ES-I3 (cell line): ENCODE results near the gene ATP8B3.

Experiments used
- H3K36me3 ChIP-seq: 2 replicates; pipeline ENCODE4 v1.6.1; 2013; ENCODE audit warnings: mild to moderate bottlenecking, low read length, control low read depth, moderate library complexity; ENCODE audit not compliant: insufficient read depth
- H3K4me1 ChIP-seq: 2 replicates; pipeline ENCODE4 v1.6.1; 2013; ENCODE audit warnings: mild to moderate bottlenecking, control low read depth, low read length; ENCODE audit not compliant: insufficient read depth
- H3K9ac ChIP-seq: 2 replicates; pipeline ENCODE4 v1.6.1; 2013; ENCODE audit warnings: low read depth, mild to moderate bottlenecking, low read length, moderate library complexity
- H3K9me3 ChIP-seq: 2 replicates; pipeline ENCODE4 v1.6.1; 2013; ENCODE audit warnings: mild to moderate bottlenecking, low read length, moderate library complexity; ENCODE audit not compliant: control insufficient read depth, insufficient read depth

Gene ATP8B3

GRCh38 chr19:1789261-1790041, 22.6 kb downstream of the ATP8B3 start:
- H3K4me1 ChIP-seq = peaks cover 6% of the 10 kb centered on the region; the same call in 1 of the 2 replicates
- peaks cover 3% of the 10 kb centered on the region; the same call in 1 of the 2 replicates for H3K9me3 ChIP-seq
- H3K9ac ChIP-seq = peak overlapping the region; percentile 31; the same call in 1 of the 2 replicates

GRCh38 chr19:1787116-1787515, 25.0 kb downstream of the ATP8B3 start:
- no peaks in the 10 kb centered on the region for H3K4me1 ChIP-seq
- H3K9ac ChIP-seq = no peak overlapping the region
- H3K36me3 ChIP-seq = no peaks in the 10 kb centered on the region

More at GRCh38 chr19:1789261-1790041, 22.6 kb downstream of the ATP8B3 start:
- no peaks in the 10 kb centered on the region for H3K36me3 ChIP-seq

DNA sequence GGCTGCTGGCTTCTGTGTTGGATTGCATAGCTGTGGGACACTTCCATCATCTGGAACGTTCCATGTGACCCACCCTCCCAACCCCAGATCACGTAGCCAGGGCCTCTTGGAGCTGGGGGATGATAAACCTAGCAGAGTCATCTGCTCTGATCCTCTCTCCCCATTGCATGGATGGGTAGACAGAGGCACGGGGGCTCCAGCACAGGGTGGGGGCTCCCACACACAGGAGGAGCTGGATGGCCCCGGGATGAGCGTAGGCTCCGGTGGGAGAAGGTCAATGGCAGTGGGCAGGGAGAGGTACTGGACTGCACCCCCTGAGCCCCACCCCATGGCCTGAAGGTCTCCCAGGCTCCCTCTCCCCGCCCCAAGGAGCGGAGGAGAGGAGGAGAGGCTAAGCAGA, 25.4 kb downstream of the ATP8B3 start:
- H3K9ac ChIP-seq = no peak overlapping the region
- H3K9me3 ChIP-seq = peaks cover 9% of the 10 kb centered on the region
- H3K4me1 ChIP-seq = no peaks in the 10 kb centered on the region
- H3K36me3 ChIP-seq = no peaks in the 10 kb centered on the region

More at GRCh38 chr19:1787116-1787515, 25.0 kb downstream of the ATP8B3 start:
- peaks cover 5% of the 10 kb centered on the region for H3K9me3 ChIP-seq

GRCh38 chr19:1785310-1785709, 26.8 kb downstream of the ATP8B3 start:
- no peaks in the 10 kb centered on the region for H3K4me1 ChIP-seq
- H3K9me3 ChIP-seq = peaks cover 8% of the 10 kb centered on the region
- H3K9ac ChIP-seq = no peak overlapping the region
- H3K36me3 ChIP-seq = no peaks in the 10 kb centered on the region

DNA sequence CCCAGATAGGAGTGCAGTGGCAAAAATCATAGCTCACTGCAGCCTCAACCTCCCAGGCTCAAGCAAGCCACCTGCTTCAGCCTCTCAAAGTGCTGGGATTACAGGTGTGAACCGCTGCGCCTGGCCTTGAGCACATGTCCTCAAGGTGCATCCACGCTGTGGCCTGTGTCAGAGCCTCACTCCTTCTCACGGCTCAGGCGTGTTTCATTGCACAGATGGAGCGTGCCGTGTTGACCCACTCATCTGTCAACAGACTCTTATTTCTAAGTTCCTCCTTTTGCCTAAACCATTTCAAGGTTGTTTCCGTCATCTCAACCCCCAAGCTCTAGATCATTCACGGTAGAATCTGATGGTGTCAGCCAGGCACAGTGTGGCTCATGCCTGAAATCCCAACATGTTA, 28.2 kb downstream of the ATP8B3 start:
- H3K9ac ChIP-seq = no peak overlapping the region
- H3K4me1 ChIP-seq = no peaks in the 10 kb centered on the region
- peaks cover 8% of the 10 kb centered on the region for H3K9me3 ChIP-seq
- H3K36me3 ChIP-seq = no peaks in the 10 kb centered on the region

DNA sequence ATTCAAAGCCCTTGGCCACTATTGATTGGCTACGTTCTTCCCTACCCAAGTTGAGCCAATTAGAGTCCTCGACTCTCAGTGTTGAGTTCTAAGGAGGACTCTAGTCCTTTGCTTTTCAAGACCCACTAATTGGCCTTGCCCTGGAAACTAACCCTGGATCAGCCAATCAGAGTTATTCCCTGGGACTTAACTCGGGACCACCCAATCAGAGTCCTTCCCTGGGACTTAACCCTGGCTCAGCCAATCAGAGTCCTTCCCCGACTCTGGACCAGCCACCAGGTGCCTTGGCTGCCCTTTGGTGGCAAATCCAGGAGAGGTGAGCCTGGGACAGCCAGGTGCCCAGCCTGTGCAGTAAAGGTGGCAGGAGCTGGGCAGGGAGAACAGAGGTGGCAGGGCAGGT, 28.7 kb downstream of the ATP8B3 start:
- H3K4me1 ChIP-seq = no peaks in the 10 kb centered on the region
- H3K9ac ChIP-seq = no peak overlapping the region
- H3K9me3 ChIP-seq = peaks cover 8% of the 10 kb centered on the region
- no peaks in the 10 kb centered on the region for H3K36me3 ChIP-seq

DNA sequence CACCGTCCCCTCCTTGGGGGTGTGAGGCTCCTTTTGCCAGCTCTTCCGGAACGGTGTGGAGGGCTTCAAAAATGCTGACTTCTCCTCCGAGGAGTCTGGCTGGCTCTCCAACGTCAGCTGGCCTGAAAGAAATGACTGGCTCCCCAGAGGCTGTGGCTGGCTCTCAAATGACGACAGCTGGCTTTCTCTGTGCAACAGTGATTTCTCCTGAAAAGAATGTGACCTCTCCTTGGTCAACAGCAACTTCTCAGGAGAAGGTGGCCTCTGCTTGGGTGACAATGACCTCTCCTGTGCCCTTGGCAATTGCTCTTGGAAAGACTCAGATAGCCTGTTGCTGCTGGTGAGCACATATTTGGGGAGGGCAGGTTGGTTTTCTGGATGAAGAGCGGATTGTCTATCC, 29.6 kb downstream of the ATP8B3 start:
- H3K9ac ChIP-seq = no peak overlapping the region
- no peaks in the 10 kb centered on the region for H3K36me3 ChIP-seq
- peaks cover 8% of the 10 kb centered on the region for H3K9me3 ChIP-seq
- H3K4me1 ChIP-seq = no peaks in the 10 kb centered on the region

GRCh38 chr19:1780272-1780958, 31.7 kb downstream of the ATP8B3 start:
- no peak overlapping the region for H3K9ac ChIP-seq
- peaks cover 8% of the 10 kb centered on the region for H3K9me3 ChIP-seq
- H3K4me1 ChIP-seq = no peaks in the 10 kb centered on the region
- H3K36me3 ChIP-seq = no peaks in the 10 kb centered on the region

DNA sequence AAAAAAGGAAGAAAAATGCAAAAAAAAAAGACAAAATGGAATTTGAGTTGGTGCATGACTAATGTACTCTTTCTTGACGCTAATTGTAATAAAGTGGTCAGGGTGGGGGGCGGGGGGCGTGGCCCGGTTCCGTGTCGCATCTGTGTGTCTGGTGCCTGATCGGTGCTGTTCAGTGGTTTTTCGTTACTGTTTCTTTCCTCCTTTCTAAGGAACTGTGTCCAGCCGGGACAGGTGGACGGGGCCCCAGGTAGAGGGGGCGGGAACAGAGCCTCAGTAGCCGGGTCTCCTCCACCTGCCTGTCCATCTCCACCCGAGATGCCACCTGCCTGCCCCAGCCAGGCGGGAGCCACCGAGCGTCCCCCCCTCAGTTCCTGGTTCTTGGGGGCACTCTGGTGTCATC, 32.5 kb downstream of the ATP8B3 start:
- H3K9ac ChIP-seq = no peak overlapping the region
- H3K9me3 ChIP-seq = peaks cover 9% of the 10 kb centered on the region

GRCh38 chr19:1777149-1777548, 34.9 kb downstream of the ATP8B3 start:
- peaks cover 10% of the 10 kb centered on the region for H3K9me3 ChIP-seq
- H3K4me1 ChIP-seq = no peaks in the 10 kb centered on the region
- no peak overlapping the region for H3K9ac ChIP-seq
- H3K36me3 ChIP-seq = no peaks in the 10 kb centered on the region

More for the DNA sequence above, 32.5 kb downstream of the ATP8B3 start:
- Histone ChIP-seq H3K4me1 (no peaks in the 10 kb centered on the region), H3K36me3 (no peaks in the 10 kb centered on the region)

- Histone ChIP-seq H3K9me3 (peaks cover 5% of the 10 kb centered on the region; the same call in 1 of the 2 replicates), H3K9ac (peak overlapping the region; percentile 42; the same call in 1 of the 2 replicates), H3K36me3 (no peaks in the 10 kb centered on the region), H3K4me1 (no peaks in the 10 kb centered on the region)
Measured at GRCh38 chr19:1776606-1777147, 35.4 kb downstream of the ATP8B3 start.

- Histone ChIP-seq H3K4me1 (no peaks in the 10 kb centered on the region), H3K36me3 (no peaks in the 10 kb centered on the region), H3K9ac (peak overlapping the region; percentile 42; the same call in 1 of the 2 replicates), H3K9me3 (peaks cover 9% of the 10 kb centered on the region)
Measured at GRCh38 chr19:1775951-1776605, 36.0 kb downstream of the ATP8B3 start.

DNA sequence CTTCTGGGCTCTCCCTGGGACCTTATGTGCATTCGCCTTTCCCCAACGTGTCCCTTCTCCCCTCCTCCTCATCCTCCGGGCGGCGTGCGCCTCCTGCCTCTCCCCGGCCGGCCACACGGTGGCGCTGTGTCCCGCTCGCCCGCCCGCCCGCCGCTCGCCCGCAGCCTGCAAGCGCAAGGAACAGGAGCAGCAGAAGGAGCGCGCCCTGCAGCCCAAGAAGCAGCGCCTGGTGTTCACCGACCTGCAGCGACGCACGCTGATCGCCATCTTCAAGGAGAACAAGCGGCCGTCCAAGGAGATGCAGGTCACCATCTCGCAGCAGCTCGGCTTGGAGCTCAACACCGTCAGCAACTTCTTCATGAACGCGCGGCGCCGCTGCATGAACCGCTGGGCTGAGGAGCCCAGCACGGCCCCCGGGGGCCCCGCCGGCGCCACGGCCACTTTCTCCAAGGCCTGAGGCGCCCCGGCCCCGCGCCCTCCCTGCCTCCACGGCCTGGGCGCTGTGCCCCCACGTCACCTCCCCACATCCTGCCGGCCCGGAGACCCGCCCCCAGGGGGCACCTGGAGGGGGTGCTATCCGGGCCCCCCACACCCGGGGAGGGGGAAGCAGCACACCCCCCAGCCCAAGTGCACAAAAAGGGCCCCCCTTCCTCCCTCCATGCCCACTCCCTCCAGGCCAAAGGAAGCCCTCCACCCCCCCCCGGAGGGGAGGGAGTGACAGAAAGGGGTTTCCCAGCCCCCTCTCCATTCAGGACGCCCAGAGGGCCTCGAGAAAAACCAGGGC, 36.9 kb downstream of the ATP8B3 start:
- no peaks in the 10 kb centered on the region for H3K36me3 ChIP-seq
- H3K4me1 ChIP-seq = no peaks in the 10 kb centered on the region
- H3K9ac ChIP-seq = peak overlapping the region; percentile 41; the same call in 1 of the 2 replicates
- peaks cover 12% of the 10 kb centered on the region for H3K9me3 ChIP-seq

DNA sequence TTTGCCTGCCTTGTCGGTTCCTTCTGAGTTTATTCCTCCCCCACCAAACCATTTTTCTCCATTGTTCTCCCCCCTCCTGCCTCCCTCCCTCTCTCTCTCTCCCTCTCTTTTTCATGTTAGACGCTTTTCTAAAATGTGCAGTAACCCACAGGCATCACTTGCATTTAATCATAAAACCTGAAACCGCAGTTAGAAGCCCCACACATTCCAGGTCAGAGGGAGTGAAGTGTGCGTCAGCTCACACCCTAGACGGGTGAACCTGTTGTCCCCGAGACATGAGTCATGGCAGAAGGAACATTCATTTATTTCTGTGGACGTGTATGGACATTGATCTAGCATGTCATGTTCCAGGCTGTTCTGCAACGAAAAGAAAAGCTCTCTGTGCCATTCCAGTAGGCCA, 38.9 kb downstream of the ATP8B3 start:
- H3K9me3 ChIP-seq = peaks cover 12% of the 10 kb centered on the region
- H3K9ac ChIP-seq = no peak overlapping the region
- no peaks in the 10 kb centered on the region for H3K36me3 ChIP-seq
- no peaks in the 10 kb centered on the region for H3K4me1 ChIP-seq
